GM04504 (cell line): ENCODE measurements around the gene ZC3HAV1.
"Not testable (repeated sequence)": the region's sequence is repeated elsewhere in the genome, so short reads cannot be mapped to it uniquely, and the experiment has no call there.

Experiments
- DNase-seq: peaks from one replicate; pipeline ENCODE4 v3.0.0-alpha.2; 2012; ENCODE audit warnings: low read depth

Gene ZC3HAV1

GRCh38 chr7:139086454-139086853, 23.1 kb downstream of the ZC3HAV1 start:
- DNase-seq, result no peak

GRCh38 chr7:139084709-139085108, 24.8 kb downstream of the ZC3HAV1 start:
- DNase-seq, result no peak

DNA sequence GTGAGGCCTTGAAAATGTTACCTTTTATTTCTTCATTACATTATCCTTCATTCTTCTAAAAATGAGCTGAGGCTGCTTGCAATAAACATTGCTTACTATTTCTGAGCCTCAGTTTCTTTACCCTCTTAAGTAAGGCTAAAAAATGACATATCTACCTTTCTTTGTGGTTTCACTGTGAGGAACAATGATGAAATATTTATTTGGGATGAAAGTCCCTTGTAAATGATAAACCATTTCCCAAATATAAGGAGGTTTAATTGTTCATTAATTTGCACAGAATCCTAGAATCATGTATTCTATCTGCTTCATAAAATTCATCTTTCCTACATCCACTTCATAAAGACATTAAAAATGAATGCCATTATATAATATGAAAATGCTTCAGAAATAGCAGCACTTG, 27.9 kb downstream of the ZC3HAV1 start:
- DNase-seq, result no peak

GRCh38 chr7:139080905-139081304, 28.6 kb downstream of the ZC3HAV1 start:
- DNase-seq, result no peak

- DNase-seq, result no peak
Measured at GRCh38 chr7:139079861-139080260, 29.7 kb downstream of the ZC3HAV1 start.

DNA sequence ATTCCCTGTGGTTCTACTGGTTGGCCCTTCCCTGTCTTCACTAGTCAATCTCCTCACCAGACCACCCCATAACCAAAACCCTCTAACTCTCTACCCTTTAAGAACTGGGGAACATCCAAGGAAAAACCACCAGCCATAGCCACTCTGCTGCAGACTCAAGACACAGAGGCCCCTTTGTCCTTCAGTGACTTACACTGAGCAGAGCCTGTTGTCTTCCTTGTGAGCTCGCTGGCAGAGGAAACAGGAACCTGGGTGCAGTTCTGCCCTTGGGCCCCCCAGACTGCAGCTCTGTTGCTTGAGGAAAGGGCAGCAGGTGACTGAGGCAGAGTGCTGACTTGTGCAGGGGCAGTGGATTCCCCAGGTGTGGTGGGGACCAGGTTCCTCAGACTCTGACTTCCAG, 30.6 kb downstream of the ZC3HAV1 start:
- no peak for DNase-seq

DNA sequence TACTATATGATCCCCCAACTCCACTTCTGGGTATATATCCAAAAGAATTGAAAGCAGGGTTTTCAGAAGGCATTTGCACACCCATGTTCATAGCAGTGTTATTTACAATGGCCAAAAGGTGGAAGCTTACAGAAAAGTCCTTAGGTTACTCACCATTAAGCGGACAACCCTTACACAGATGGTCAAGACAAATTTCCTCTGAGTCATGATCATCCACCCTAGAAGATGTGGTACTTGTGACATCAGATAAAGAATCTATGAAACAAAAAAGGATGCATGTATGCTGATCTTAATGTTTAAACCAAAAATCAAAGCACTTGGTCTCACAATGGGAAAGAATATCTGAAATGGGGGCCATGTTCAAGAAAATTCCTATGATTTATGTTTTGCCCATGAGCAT, 31.1 kb downstream of the ZC3HAV1 start:
- no peak for DNase-seq

GRCh38 chr7:139077706-139078105, 31.8 kb downstream of the ZC3HAV1 start:
- DNase-seq, result not testable (repeated sequence)

- DNase-seq, result no peak
Measured at GRCh38 chr7:139075871-139076686, 33.4 kb downstream of the ZC3HAV1 start.

GRCh38 chr7:139075031-139075652, 34.4 kb downstream of the ZC3HAV1 start:
- peak; percentile 63 for DNase-seq

DNA sequence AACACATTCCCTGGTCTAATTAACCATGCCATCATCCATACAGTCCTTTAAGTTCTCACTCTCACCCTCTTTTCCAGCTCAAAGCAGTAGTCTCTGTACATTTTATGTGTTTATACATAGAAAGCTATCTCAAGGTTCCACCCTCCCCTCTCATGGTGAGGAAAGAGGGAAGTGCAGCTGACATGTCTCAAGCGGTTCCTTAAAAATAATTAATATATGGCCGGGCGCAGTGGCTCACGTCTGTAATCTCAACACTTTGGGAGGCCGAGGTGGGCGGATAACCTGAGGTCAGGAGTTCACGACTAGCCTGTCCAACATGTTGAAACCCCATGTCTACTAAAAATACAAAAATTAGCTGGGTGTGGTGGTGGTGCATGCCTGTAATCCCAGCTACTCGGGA, 36.7 kb downstream of the ZC3HAV1 start:
- DNase-seq, result no peak

DNA sequence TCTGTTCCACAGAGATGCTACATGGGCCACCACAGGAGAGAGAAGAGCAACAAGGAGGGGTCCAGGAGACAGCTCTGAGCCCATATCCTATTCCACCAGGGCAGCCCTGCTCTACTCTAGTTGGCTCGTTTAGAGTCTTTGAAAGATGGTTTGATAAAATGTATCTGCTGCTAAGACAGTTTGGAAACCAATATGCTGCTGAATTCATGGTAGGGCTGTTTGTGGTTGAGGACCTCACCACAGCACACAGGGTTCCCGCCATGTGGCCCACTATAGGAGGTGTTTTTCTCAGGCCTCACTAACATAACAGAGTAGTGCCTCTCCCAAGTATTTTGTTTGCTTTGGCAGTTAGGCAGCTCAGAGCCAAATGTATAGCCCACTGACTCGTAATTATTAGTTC, 37.8 kb downstream of the ZC3HAV1 start:
- no peak for DNase-seq

DNA sequence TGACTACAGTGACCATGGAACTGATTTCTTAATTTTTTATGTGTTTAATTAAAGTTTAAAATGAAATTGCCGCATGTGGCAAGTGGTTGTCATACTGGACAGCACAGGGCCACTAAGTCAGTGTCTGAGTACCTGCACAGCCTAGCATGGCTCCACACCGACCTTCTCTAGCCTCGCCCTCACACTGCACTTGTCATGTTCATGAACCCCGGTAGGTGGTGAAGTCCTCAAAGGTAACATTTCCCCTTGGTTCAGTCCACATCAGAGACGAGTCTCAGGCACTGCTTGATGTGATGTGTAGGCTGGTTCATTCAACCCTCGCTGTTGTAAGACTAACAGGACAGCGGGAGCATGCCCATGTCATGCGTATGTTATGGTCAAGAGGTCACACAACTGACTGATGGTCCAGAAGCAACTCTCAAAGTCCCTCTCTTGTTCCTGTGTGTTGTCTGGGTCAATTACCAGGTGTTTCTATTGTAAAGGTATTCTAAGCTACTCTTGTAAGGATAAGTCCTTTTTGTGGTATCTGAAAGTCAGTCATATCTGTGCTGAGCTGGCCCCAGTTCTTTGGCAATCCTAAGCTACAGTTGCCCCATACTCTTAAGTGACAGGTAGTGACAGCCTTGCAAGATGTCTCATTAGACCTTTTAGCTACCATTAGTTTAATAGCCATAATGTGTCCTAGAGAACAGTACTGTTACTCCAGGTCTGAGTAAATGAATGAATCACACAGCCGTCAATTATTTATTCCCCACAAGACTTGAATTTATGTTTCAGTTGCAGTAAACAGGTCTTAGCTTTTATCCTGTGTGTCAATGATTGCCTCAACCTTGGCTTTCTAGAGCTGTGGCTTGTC, 40.7 kb downstream of the ZC3HAV1 start:
- no peak for DNase-seq

- DNase-seq, result no peak
Measured at GRCh38 chr7:139066315-139066714, 43.2 kb downstream of the ZC3HAV1 start.

- no peak for DNase-seq
Measured at GRCh38 chr7:139065323-139065722, 44.2 kb downstream of the ZC3HAV1 start.

- no peak for DNase-seq
Measured at GRCh38 chr7:139061416-139061815, 48.1 kb downstream of the ZC3HAV1 start.

GRCh38 chr7:139060695-139061237, 48.8 kb downstream of the ZC3HAV1 start:
- DNase-seq, result no peak

- no peak for DNase-seq
Measured at GRCh38 chr7:139059905-139060304, 49.6 kb downstream of the ZC3HAV1 start.

DNA sequence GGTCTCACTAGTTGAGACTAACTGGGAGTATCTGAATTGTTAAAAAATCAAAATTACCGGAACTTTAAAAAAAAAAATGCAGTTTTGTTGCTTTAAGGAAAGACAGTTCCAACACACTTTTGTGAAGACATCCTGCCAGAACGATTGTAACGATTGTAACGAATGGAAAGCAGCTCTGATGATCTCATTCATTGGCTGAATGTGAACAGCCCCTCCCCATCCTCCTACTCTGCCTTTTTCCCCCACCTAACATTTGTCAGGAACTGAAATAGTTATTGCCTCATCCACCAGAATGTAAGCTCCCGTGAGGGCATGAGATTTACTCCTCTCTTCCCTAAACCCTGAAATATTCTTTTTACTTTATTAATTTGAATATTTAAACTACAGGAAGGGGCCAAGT, 50.6 kb downstream of the ZC3HAV1 start:
- peak; percentile 25 for DNase-seq

DNA sequence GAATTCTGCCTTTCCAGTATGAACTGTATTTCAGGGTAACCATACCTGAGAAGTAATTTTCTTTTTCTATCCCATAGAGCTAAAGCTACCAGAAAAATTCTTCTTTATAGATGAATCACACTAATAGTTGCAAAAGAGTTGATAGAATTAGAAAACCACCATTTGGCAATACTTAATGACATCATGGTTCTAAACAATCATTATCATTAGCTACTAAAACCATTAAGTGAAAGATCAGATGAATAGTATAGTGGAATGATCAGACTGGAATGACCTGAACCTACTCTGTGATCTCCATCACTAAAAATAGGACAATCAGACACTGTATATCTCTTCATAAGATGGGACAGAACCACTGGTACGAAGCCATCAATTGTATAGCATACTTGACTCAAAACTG, 53.8 kb downstream of the ZC3HAV1 start:
- no peak for DNase-seq

GRCh38 chr7:139054656-139055055, 54.9 kb downstream of the ZC3HAV1 start:
- not testable (repeated sequence) for DNase-seq

GRCh38 chr7:139054101-139054500, 55.4 kb downstream of the ZC3HAV1 start:
- DNase-seq, result no peak
